ENCODE results near the gene TMEM156. TPM values are rescaled to one million over a fixed set of nuclear protein-coding genes. Genes with fewer than 3 reads are reported as not detected.
"Not testable (repeated sequence)": the region's sequence is repeated elsewhere in the genome, so short reads cannot be mapped to it uniquely, and the experiment has no call there.

The TMEM156 gene
- total RNA-seq, 3 donors from 2014 or later: 0.44 to 1.3 (median 0.94) TPM

DNA sequence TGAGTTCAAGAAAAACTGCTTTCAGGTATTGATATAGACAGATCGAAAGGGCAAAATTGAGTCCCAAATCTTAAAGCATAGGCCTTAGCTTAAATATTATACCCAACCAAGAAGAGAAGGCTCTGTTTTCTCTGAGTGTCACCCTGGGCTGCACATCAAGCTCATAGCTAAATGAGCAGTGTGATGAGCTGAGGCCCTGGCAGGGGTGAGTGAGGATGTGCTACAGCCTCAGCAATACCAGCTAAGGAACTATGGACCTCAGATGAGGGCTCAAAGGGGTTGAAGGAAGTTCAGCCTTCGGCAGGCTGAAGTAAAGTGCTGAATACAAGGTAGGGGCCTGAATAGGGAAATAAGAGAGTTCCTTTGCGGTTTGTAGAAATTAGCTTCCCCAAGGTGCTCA is 85.3 kb downstream of the TMEM156 start:
- intact Hi-C loops (cut with DNase I, micrococcal nuclease): no loop called here
- no peak for DNase-seq

GRCh38 chr4:38944440-38944839 is 87.8 kb downstream of the TMEM156 start:
- H3K9me3 ChIP-seq: no peaks in the 10 kb centered on the region
- TF ChIP-seq, protein P1, sequence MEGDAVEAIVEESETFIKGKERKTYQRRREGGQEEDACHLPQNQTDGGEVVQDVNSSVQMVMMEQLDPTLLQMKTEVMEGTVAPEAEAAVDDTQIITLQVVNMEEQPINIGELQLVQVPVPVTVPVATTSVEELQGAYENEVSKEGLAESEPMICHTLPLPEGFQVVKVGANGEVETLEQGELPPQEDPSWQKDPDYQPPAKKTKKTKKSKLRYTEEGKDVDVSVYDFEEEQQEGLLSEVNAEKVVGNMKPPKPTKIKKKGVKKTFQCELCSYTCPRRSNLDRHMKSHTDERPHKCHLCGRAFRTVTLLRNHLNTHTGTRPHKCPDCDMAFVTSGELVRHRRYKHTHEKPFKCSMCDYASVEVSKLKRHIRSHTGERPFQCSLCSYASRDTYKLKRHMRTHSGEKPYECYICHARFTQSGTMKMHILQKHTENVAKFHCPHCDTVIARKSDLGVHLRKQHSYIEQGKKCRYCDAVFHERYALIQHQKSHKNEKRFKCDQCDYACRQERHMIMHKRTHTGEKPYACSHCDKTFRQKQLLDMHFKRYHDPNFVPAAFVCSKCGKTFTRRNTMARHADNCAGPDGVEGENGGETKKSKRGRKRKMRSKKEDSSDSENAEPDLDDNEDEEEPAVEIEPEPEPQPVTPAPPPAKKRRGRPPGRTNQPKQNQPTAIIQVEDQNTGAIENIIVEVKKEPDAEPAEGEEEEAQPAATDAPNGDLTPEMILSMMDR (IDR thresholded peaks at IDR 0.05): no peak
- H3K4me3 ChIP-seq: no peak overlapping the region
- H3K4me1 ChIP-seq (ENCODE audit: low read depth): no peaks in the 10 kb centered on the region
- ATAC-seq: no peak
- no peaks in the 10 kb centered on the region for H3K36me3 ChIP-seq (ENCODE audit: low read depth)
- intact Hi-C loops (cut with DNase I, micrococcal nuclease): no loop called here
- DNase-seq: no peak

More for the DNA sequence above, 85.3 kb downstream of the TMEM156 start:
- no peak for ATAC-seq
- Histone ChIP-seq H3K9me3 (no peaks in the 10 kb centered on the region), H3K4me1 (ENCODE audit: low read depth) (no peaks in the 10 kb centered on the region), H3K36me3 (ENCODE audit: low read depth) (no peaks in the 10 kb centered on the region), H3K4me3 (no peak overlapping the region)
- TF ChIP-seq, protein P1 (IDR thresholded peaks at IDR 0.05): no peak

DNA sequence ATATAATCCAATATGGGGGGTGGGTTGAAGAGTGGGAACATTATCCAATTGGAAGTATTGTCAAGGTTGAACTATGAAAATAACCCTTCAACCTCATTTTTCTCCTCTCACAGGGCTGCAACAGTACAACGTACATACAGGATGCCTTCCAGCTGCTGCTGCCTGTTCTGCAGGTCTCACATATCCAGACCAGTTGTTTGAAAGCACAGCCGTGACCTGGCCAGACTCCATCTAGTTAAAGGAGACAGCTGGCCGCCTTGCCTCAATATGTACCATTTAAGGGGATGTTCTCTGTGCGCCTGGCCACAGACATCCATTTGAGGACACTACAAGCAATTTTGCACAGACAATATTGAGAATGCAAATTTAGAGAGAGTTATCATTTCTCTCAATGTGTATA is 88.9 kb downstream of the TMEM156 start:
- intact Hi-C loops (cut with DNase I, micrococcal nuclease): no loop called here
- Histone ChIP-seq H3K4me1 (ENCODE audit: low read depth) (no peaks in the 10 kb centered on the region), H3K9me3 (no peaks in the 10 kb centered on the region), H3K4me3 (no peak overlapping the region), H3K36me3 (ENCODE audit: low read depth) (peaks cover under 1% of the 10 kb centered on the region)
- DNase-seq (peak in 2 of 3 donors; percentile 55 to 58), ATAC-seq (peak; percentile 51)
- TF ChIP-seq, protein P1 (IDR thresholded peaks at IDR 0.05): no peak

- DNase-seq; H3K9me3 ChIP-seq; H3K36me3 ChIP-seq (ENCODE audit: low read depth); H3K4me1 ChIP-seq (ENCODE audit: low read depth); intact Hi-C loops (cut with DNase I, micrococcal nuclease); ATAC-seq; H3K4me3 ChIP-seq: not testable (repeated sequence)
Measured at GRCh38 chr4:38941906-38942305, 90.3 kb downstream of the TMEM156 start.

DNA sequence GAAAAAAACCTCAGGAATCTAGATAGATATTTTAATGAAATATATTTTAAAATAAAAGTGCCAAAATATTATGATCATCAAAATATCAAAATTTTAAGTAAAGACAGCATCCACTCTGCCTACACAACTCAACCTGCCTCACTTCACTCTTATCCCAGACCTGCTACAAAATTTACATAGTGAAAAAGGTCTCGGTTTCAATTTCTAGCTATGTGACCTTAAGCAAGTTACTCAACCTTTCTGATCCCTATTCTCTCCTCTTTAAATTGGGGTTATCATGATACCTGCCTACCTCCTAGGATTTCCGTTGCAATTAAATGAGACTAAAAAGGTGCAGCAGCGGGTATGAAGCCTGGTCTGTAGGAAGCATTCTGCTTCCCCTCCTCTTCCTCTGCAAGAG is 91.7 kb downstream of the TMEM156 start:
- ATAC-seq: no peak
- H3K9me3 ChIP-seq: no peaks in the 10 kb centered on the region
- no peak overlapping the region for H3K4me3 ChIP-seq
- H3K36me3 ChIP-seq (ENCODE audit: low read depth): peaks cover 7% of the 10 kb centered on the region
- TF ChIP-seq, protein P1 (IDR thresholded peaks at IDR 0.05): no peak
- no peaks in the 10 kb centered on the region for H3K4me1 ChIP-seq (ENCODE audit: low read depth)
- intact Hi-C loops (cut with DNase I, micrococcal nuclease): no loop called here
- no peak for DNase-seq

GRCh38 chr4:38939165-38939564 is 93.0 kb downstream of the TMEM156 start:
- intact Hi-C loops (cut with DNase I, micrococcal nuclease): no loop called here
- DNase-seq (no peak), ATAC-seq (no peak)
- H3K4me1 ChIP-seq (ENCODE audit: low read depth): no peaks in the 10 kb centered on the region
- TF ChIP-seq, protein P1 (IDR thresholded peaks at IDR 0.05): no peak
- H3K36me3 ChIP-seq (ENCODE audit: low read depth): peaks cover 7% of the 10 kb centered on the region
- no peaks in the 10 kb centered on the region for H3K9me3 ChIP-seq
- no peak overlapping the region for H3K4me3 ChIP-seq
